HL-60 (cell line): ENCODE results near the gene RGS6.

Experiments
- DNase-seq, 2 experiments: peaks; one replicate each; pipeline ENCODE4 v3.0.0-alpha.2; 2010 to 2020; ENCODE audit warnings: low read depth in 1 of 2, low spot score in 1 of 2
- H3K27ac ChIP-seq: fragments of 250-450 bp; sonication (Bioruptor Pico); replicated peaks from 2 replicates; pipeline ENCODE4 v1.5.1; 2020; ENCODE audit warnings: mild to moderate bottlenecking, moderate library complexity
- H3K27me3 ChIP-seq: fragments of 250-450 bp; sonication (Bioruptor Pico); 2 replicates; pipeline ENCODE4 v1.5.1; 2021; ENCODE audit warnings: mild to moderate bottlenecking, moderate library complexity; ENCODE audit not compliant: insufficient read depth, poor library complexity, severe bottlenecking
- H3K4me3 ChIP-seq: replicated peaks from 2 replicates; pipeline ENCODE4 v1.5.1; 2011; ENCODE audit warnings: mild to moderate bottlenecking, control low read depth, low read length; ENCODE audit not compliant: insufficient read depth
- CTCF ChIP-seq: IDR thresholded peaks from one replicate; pipeline ENCODE4 v1.5.1; 2011; ENCODE audit warnings: low read length, control low read depth, inconsistent platforms; ENCODE audit not compliant: insufficient read depth
- GABPA ChIP-seq: IDR thresholded peaks from 2 replicates; pipeline ENCODE4 v1.6.1; 2012; ENCODE audit warnings: low read depth
- POLR2AphosphoS5 ChIP-seq: IDR thresholded peaks from 2 replicates; pipeline ENCODE4 v1.6.1; 2012; ENCODE audit warnings: low read depth
- REST ChIP-seq: IDR thresholded peaks from 2 replicates; pipeline ENCODE4 v1.6.1; 2012; ENCODE audit warnings: low read depth; ENCODE audit not compliant: insufficient replicate concordance
- SPI1 ChIP-seq: IDR thresholded peaks from 2 replicates; pipeline ENCODE4 v1.6.1; 2012; ENCODE audit warnings: low read depth, mild to moderate bottlenecking, borderline replicate concordance

Gene RGS6

GRCh38 chr14:72236629-72237028 lies 304.4 kb downstream of the RGS6 start:
- DNase-seq, result no peak
- Histone ChIP-seq H3K4me3 (no peak overlapping the region), H3K27ac (no peak overlapping the region), H3K27me3 (no peaks in the 10 kb centered on the region)
- TF ChIP-seq POLR2AphosphoS5, result no peak
- no peak for TF ChIP-seq REST

GRCh38 chr14:72237722-72238666 lies 305.8 kb downstream of the RGS6 start:
- Histone ChIP-seq H3K4me3 (no peak overlapping the region), H3K27me3 (no peaks in the 10 kb centered on the region), H3K27ac (no peak overlapping the region)
- DNase-seq, result no peak
- no peak for TF ChIP-seq CTCF
- no peak for TF ChIP-seq GABPA
- TF ChIP-seq REST, result no peak
- no peak for TF ChIP-seq SPI1
- TF ChIP-seq POLR2AphosphoS5, result no peak

GRCh38 chr14:72243309-72244293 lies 311.4 kb downstream of the RGS6 start:
- no peak overlapping the region for H3K27ac ChIP-seq
- TF ChIP-seq GABPA (no peak), POLR2AphosphoS5 (no peak), REST (no peak), CTCF (no peak), SPI1 (no peak)
- H3K4me3 ChIP-seq, result no peak overlapping the region
- no peaks in the 10 kb centered on the region for H3K27me3 ChIP-seq
- no peak for DNase-seq
